Measurements from ENCODE around the gene OLIG2.

Gene OLIG2

DNA sequence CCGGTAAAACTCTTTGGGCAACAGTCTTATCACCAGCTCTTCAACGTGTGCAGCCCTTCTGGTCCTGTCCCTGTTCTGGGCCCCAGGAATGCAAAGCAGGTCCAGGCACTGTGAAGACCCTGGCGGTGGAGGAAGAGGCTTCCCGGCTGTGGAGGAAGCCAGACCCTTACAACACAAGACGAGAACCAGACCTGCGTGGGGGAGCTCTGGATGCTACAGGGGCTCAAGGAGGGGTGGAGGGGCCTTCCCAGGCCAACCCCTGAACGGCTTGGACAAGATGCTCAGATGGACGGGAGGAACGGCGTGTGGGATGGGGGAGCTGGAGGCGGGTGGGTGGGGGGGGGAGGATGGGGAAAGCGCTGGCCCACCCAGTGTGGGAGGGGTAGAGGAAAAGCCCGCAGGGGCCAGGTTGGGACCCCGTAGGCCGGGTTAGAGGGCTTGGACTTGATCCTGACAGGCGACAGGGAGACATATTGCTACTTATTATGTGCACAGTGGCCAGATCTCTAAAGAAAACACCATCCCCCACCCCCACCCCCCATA is 5.1 kb upstream of the OLIG2 start:
- DNase-seq, result no peak

DNA sequence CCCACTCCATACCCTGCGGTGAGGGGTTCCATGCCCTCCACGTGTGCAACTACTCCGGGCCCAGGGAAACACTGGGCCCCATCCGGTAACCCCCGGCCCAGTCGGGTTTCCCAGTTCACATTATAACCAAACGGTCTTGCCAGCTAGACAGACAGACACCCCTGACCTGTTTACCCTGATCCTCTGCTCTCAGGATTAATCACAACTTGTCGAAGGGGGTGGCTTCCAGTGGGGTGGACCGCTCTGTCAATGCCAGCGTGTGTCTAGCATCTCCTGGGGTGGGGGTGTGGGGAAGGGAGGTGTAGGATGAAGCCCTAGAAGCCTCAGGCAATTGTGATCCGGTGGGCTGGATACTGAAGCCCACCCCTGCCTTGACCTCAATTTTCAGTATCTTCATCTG is 4.6 kb upstream of the OLIG2 start:
- DNase-seq, result no peak

DNA sequence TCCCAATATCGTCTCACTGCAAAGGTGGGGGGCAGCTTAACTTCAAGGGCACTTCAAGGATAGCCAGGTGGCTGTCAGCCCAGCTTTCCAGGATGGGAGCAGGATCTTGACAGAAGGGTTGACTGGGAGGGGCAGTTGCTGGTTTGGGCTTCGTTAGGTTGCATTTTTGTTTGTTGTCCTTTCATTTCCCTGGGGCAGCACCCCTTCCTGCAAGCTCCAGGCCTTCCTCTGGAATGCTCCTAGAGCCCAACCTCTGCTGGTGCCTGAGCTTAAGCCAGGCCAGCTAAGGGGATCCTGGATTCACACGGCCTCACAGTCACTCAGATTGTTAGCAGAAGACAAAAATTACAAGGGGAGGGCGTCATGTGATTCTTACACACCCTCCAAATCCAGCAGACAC is 4.1 kb upstream of the OLIG2 start:
- no peak for DNase-seq

DNA sequence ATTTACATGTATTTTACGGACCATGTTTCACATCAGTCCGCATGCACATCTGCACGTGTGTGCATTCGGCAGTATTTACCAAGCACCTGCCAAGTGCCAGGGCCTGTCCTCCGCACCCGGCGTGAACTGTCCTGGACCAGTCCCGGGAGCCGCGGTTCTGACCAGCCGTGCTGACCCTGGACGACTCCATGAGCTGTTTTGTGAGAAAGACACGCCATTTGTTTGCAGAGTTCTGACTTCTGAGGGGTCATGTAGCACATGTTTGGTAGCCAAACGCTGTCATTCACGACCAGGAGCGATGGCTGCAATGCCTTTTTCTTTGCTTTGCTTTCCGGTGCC is 3.3 kb upstream of the OLIG2 start:
- DNase-seq, result no peak

DNA sequence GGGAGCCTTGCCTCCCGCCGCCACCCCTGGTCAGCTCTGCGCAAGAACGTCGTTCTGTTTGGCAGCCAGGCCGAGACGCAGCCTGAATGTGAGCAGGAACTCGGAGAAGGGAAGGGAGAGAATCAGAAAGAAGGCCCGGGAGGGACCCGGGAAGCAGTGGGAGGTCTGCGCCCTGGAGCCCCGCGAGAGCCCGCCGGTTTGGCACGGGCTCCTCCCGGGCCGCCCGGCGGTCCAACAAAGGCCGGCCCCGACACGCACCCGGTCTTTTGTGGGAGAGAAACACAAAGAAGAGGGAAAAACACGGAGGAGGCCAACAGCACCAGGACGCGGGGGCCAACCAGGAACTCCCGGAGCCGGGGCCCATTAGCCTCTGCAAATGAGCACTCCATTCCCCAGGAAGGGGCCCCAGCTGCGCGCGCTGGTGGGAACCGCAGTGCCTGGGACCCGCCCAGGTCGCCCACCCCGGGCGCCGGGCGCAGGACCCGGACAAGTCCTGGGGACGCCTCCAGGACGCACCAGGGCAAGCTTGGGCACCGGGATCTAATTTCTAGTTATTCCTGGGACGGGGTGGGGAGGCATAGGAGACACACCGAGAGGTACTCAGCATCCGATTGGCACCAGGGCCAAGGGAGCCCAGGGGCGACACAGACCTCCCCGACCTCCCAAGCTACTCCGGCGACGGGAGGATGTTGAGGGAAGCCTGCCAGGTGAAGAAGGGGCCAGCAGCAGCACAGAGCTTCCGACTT is 2.7 kb upstream of the OLIG2 start:
- DNase-seq, result no peak

DNA sequence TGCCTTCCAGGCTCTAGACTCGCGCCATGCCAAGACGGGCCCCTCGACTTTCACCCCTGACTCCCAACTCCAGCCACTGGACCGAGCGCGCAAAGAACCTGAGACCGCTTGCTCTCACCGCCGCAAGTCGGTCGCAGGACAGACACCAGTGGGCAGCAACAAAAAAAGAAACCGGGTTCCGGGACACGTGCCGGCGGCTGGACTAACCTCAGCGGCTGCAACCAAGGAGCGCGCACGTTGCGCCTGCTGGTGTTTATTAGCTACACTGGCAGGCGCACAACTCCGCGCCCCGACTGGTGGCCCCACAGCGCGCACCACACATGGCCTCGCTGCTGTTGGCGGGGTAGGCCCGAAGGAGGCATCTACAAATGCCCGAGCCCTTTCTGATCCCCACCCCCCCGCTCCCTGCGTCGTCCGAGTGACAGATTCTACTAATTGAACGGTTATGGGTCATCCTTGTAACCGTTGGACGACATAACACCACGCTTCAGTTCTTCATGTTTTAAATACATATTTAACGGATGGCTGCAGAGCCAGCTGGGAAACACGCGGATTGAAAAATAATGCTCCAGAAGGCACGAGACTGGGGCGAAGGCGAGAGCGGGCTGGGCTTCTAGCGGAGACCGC is 2.0 kb upstream of the OLIG2 start:
- no peak for DNase-seq

DNA sequence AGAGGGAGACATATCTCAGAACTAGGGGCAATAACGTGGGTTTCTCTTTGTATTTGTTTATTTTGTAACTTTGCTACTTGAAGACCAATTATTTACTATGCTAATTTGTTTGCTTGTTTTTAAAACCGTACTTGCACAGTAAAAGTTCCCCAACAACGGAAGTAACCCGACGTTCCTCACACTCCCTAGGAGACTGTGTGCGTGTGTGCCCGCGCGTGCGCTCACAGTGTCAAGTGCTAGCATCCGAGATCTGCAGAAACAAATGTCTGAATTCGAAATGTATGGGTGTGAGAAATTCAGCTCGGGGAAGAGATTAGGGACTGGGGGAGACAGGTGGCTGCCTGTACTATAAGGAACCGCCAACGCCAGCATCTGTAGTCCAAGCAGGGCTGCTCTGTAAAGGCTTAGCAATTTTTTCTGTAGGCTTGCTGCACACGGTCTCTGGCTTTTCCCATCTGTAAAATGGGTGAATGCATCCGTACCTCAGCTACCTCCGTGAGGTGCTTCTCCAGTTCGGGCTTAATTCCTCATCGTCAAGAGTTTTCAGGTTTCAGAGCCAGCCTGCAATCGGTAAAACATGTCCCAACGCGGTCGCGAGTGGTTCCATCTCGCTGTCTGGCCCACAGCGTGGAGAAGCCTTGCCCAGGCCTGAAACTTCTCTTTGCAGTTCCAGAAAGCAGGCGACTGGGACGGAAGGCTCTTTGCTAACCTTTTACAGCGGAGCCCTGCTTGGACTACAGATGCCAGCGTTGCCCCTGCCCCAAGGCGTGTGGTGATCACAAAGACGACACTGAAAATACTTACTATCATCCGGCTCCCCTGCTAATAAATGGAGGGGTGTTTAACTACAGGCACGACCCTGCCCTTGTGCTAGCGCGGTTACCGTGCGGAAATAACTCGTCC is 1.3 kb upstream of the OLIG2 start:
- no peak for DNase-seq

DNA sequence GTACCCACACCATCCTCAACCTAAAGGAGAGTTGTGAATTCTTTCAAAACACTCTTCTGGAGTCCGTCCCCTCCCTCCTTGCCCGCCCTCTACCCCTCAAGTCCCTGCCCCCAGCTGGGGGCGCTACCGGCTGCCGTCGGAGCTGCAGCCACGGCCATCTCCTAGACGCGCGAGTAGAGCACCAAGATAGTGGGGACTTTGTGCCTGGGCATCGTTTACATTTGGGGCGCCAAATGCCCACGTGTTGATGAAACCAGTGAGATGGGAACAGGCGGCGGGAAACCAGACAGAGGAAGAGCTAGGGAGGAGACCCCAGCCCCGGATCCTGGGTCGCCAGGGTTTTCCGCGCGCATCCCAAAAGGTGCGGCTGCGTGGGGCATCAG is 638 bp upstream of the OLIG2 start:
- no peak for DNase-seq

DNA sequence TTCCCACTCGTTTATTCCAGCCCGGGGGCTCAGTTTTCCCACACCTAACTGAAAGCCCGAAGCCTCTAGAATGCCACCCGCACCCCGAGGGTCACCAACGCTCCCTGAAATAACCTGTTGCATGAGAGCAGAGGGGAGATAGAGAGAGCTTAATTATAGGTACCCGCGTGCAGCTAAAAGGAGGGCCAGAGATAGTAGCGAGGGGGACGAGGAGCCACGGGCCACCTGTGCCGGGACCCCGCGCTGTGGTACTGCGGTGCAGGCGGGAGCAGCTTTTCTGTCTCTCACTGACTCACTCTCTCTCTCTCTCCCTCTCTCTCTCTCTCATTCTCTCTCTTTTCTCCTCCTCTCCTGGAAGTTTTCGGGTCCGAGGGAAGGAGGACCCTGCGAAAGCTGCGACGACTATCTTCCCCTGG is 716 bp downstream of the OLIG2 start:
- DNase-seq, result no peak

DNA sequence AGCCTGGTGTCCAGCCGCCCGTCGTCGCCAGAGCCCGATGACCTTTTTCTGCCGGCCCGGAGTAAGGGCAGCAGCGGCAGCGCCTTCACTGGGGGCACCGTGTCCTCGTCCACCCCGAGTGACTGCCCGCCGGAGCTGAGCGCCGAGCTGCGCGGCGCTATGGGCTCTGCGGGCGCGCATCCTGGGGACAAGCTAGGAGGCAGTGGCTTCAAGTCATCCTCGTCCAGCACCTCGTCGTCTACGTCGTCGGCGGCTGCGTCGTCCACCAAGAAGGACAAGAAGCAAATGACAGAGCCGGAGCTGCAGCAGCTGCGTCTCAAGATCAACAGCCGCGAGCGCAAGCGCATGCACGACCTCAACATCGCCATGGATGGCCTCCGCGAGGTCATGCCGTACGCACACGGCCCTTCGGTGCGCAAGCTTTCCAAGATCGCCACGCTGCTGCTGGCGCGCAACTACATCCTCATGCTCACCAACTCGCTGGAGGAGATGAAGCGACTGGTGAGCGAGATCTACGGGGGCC is 1.2 kb downstream of the OLIG2 start:
- no peak for DNase-seq

DNA sequence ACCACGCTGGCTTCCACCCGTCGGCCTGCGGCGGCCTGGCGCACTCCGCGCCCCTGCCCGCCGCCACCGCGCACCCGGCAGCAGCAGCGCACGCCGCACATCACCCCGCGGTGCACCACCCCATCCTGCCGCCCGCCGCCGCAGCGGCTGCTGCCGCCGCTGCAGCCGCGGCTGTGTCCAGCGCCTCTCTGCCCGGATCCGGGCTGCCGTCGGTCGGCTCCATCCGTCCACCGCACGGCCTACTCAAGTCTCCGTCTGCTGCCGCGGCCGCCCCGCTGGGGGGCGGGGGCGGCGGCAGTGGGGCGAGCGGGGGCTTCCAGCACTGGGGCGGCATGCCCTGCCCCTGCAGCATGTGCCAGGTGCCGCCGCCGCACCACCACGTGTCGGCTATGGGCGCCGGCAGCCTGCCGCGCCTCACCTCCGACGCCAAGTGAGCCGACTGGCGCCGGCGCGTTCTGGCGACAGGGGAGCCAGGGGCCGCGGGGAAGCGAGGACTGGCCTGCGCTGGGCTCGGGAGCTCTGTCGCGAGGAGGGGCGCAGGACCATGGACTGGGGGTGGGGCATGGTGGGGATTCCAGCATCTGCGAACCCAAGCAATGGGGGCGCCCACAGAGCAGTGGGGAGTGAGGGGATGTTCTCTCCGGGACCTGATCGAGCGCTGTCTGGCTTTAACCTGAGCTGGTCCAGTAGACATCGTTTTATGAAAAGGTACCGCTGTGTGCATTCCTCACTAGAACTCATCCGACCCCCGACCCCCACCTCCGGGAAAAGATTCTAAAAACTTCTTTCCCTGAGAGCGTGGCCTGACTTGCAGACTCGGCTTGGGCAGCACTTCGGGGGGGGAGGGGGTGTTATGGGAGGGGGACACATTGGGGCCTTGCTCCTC is 1.9 kb downstream of the OLIG2 start:
- DNase-seq, result no peak

DNA sequence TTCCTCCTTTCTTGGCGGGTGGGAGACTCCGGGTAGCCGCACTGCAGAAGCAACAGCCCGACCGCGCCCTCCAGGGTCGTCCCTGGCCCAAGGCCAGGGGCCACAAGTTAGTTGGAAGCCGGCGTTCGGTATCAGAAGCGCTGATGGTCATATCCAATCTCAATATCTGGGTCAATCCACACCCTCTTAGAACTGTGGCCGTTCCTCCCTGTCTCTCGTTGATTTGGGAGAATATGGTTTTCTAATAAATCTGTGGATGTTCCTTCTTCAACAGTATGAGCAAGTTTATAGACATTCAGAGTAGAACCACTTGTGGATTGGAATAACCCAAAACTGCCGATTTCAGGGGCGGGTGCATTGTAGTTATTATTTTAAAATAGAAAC is 2.5 kb downstream of the OLIG2 start:
- DNase-seq, result no peak

DNA sequence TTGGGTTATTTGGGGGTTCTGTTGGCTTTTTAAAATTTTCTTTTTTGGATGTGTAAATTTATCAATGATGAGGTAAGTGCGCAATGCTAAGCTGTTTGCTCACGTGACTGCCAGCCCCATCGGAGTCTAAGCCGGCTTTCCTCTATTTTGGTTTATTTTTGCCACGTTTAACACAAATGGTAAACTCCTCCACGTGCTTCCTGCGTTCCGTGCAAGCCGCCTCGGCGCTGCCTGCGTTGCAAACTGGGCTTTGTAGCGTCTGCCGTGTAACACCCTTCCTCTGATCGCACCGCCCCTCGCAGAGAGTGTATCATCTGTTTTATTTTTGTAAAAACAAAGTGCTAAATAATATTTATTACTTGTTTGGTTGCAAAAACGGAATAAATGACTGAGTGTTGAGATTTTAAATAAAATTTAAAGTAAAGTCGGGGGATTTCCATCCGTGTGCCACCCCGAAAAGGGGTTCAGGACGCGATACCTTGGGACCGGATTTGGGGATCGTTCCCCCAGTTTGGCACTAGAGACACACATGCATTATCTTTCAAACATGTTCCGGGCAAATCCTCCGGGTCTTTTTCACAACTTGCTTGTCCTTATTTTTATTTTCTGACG is 3.1 kb downstream of the OLIG2 start:
- no peak for DNase-seq

DNA sequence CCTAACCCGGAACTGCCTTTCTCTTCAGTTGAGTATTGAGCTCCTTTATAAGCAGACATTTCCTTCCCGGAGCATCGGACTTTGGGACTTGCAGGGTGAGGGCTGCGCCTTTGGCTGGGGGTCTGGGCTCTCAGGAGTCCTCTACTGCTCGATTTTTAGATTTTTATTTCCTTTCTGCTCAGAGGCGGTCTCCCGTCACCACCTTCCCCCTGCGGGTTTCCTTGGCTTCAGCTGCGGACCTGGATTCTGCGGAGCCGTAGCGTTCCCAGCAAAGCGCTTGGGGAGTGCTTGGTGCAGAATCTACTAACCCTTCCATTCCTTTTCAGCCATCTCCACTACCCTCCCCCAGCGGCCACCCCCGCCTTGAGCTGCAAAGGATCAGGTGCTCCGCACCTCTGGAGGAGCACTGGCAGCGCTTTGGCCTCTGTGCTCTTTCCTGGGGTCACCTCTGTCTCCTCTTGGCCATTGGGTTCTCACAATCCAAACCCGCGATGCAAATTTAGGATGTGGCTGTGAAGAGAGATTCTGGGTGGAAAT is 3.7 kb downstream of the OLIG2 start:
- DNase-seq, result no peak

DNA sequence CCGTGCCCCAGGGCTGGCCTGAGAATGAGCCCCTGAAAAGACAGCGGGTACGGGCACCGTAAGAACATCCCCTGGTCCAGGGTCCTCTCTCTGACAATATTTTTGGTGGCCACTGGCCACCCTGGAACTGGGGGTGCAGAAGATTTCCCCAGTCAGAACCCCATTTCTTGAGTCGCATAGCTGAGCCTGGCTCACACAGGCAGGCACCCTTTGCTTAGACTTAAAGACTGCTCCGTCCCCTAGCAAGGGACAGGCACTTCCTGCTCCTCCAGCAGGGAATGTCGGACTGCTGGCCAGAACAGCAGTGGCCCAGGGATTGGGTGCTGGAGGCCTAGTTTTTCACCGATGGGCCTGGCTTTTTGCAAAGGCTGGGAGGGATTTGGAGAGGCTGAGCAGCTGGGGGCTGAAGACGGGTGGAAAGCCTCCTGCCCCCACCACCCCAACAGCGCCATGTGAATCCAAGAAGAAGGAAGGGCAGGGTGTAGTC is 4.3 kb downstream of the OLIG2 start:
- no peak for DNase-seq

DNA sequence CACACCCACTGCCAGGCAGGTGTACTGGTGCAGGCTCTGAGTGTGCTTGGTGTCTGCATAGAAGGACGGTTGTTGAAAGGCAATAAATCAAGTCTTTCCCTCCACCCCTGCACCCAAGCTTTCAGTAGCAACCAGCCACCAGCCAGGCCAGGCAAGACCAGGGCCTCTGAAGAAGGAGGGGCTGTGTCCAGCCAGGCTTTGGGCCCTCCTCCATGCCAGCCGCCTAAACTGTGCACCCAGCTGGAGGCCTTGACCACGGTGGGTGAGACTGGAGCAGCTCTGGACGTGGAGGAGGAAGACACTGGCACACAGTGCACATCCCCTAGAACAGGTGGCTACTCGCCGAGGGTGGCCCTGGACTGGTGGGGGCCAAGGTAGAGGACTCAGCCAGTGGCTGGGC is 4.9 kb downstream of the OLIG2 start:
- no peak for DNase-seq

DNA sequence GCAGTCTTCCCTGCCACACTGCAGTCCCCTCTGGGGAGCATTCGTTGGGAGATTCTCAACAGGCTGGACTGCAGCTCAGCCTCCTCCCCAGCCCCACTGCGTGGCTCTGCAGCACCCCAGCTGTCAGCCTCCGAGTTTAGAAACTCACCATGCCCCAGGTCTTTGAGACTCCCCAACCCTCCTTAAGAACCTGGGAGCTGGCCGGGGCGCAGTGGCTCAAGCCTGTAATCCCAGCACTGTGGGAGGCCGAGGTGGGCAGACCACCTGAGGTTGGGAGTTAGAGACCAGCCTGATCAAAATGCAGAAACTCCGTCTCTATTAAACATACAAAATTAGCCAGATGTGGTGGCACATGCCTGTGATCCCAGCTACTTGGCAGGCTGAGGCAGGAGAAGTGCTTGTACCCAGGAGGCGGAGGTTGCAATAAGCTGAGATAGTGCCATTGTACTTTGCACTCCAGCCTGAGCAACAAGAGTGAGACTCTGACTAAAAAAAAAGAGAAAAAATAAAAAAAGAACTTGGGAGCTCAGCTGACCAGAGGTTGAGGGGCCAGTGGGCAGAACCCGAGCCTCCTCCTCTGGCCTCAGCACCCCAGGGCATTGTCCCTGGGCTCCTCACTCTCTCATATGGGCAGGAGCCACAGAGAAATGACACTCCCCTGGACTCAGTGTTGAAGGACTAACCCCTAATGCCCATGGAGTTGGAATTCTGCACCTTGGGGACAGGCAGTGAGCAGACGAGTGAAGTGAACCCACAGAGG is 5.6 kb downstream of the OLIG2 start:
- no peak for DNase-seq

DNA sequence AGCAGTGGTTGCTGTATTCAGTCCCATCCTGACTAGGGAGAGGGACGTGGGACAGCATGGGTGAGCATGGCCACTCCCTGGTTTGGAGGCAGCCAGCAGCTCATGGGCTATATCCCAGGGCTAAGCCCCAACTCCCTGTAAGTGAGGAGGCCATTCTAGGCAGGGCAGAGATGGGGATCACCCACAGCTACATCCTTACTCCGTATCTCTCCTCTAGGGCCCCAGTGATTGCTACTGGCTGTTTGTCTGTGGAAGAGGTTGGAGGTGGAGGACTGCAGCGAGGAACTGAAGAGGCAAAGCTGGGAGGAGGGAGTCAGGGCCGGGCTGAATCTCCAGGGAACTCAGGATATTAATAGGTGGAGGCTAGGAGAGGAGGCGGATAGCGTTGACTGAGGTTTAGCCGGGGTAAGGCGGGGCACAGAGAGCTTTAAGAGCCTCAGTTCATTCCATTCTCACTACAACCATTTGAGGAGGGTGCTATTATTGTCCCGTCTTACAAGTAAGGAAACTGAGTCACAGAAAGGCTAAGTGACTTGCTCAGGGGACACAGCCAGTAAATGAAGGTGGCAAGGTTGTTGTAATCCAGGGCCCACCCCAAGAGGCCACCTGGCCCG is 6.8 kb downstream of the OLIG2 start:
- DNase-seq, result no peak

DNA sequence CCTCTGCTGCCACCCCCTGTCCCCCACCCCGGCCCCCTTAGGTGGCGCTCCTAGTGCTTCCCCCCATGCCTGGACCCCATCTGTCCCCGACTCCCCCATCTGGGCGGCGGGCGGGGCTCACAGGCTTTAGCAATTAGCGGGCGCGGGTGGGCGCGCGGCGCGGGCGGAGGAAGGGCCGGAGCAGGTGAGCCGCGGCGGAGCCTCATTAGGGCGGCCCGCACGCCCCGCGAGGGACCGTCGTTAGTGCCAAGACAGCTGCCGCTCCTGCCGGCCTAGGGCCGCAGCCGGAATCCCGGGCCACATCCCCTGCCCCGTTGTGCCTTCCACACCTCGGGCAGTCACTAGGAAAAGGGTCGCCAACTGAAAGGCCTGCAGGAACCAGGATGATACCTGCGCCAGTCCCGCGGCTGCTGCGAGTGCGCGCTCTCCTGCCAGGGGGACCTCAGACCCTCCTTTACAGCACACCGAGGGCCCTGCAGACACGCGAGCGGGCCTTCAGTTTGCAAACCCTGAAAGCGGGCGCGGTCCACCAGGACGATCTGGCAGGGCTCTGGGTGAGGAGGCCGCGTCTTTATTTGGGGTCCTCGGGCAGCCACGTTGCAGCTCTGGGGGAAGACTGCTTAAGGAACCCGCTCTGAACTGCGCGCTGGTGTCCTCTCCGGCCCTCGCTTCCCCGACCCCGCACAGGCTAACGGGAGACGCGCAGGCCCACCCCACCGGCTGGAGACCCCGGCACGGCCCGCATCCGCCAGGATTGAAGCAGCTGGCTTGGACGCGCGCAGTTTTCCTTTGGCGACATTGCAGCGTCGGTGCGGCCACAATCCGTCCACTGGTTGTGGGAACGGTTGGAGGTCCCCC is 7.6 kb downstream of the OLIG2 start:
- DNase-seq, result no peak

Data from NCI-H1417 treated with DMSO at 0.1 percent for 48 hours (cell line).